ENCODE measurements around the gene ERLIN1. TPM values are rescaled to one million over a fixed set of nuclear protein-coding genes. Genes with fewer than 3 reads are reported as not detected.
A peak's percentile ranks its signal among the peaks of the same experiment; 100 is the strongest.
"Not testable (repeated sequence)": the region's sequence is repeated elsewhere in the genome, so short reads cannot be mapped to it uniquely, and the experiment has no call there.

Gene ERLIN1
- total and polyA plus RNA-seq, 2 experiments from 2014 or later: 7.2 to 20.4 TPM

DNA sequence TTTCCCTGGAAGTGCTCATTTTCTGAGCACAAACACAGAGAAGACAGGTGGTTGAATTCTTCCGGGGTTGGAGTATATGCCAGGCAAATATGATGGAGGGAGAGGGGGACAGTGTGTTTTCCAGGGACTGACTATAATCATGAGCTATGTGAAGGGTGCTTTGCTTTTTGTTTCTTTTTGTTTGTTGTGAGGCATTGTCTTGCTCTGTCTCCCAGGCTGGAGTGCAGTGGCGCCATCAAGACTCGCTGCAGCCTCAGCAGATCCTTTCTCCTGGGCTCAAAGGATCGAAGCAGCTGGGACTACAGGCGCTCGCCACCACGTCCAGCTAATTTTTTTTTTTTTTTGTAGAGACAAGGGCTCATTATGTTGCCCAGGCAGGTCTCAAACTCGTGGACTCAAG lies 56.9 kb downstream of the ERLIN1 start (continued):
- TF ChIP-seq, protein P1, sequence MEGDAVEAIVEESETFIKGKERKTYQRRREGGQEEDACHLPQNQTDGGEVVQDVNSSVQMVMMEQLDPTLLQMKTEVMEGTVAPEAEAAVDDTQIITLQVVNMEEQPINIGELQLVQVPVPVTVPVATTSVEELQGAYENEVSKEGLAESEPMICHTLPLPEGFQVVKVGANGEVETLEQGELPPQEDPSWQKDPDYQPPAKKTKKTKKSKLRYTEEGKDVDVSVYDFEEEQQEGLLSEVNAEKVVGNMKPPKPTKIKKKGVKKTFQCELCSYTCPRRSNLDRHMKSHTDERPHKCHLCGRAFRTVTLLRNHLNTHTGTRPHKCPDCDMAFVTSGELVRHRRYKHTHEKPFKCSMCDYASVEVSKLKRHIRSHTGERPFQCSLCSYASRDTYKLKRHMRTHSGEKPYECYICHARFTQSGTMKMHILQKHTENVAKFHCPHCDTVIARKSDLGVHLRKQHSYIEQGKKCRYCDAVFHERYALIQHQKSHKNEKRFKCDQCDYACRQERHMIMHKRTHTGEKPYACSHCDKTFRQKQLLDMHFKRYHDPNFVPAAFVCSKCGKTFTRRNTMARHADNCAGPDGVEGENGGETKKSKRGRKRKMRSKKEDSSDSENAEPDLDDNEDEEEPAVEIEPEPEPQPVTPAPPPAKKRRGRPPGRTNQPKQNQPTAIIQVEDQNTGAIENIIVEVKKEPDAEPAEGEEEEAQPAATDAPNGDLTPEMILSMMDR (conservative IDR thresholded peaks at IDR 0.05; ENCODE audit: low read depth in 2 of 2): no peak
- TF ChIP-seq ZNF462 (CRISPR knock-in tag; IDR thresholded peaks at IDR 0.05) (no peak), NANOG (IDR thresholded peaks at IDR 0.05; ENCODE audit: borderline replicate concordance) (no peak)

GRCh38 chr10:100125335-100125734 lies 60.5 kb downstream of the ERLIN1 start:
- not testable (repeated sequence) for DNase-seq (ENCODE audit: low spot score); H3K27me3 ChIP-seq (ENCODE audit: insufficient read depth); H3K79me2 ChIP-seq (replicated peaks; ENCODE audit: insufficient read depth); H3K27ac Mint-ChIP-seq; H4K20me1 ChIP-seq (replicated peaks; ENCODE audit: insufficient read depth); H3K4me3 Mint-ChIP-seq; H3K27ac ChIP-seq (ENCODE audit: low read depth); H3K9me3 Mint-ChIP-seq; H3K4me1 ChIP-seq (ENCODE audit: insufficient read depth); H3K4me1 Mint-ChIP-seq; H3K9me2 ChIP-seq (ENCODE audit: insufficient read depth); H3K36me3 Mint-ChIP-seq (ENCODE audit: low read depth); H3K4me2 ChIP-seq; ATAC-seq; H3K27me3 Mint-ChIP-seq (ENCODE audit: insufficient read depth, low read depth, poor library complexity); H3K36me3 ChIP-seq (ENCODE audit: insufficient read depth); H3K4me3 ChIP-seq; H3F3A ChIP-seq (replicated peaks; ENCODE audit: low read depth)
- peak overlapping the region; percentile 25; the same call in 1 of the 2 replicates for H2AFZ ChIP-seq
